ENCODE data around the gene UGT1A8. TPM values are rescaled to one million over a fixed set of nuclear protein-coding genes. Genes with fewer than 3 reads are reported as not detected.

UGT1A8 gene
- total RNA-seq, 1 experiment from 2014 or later: not detected

DNA sequence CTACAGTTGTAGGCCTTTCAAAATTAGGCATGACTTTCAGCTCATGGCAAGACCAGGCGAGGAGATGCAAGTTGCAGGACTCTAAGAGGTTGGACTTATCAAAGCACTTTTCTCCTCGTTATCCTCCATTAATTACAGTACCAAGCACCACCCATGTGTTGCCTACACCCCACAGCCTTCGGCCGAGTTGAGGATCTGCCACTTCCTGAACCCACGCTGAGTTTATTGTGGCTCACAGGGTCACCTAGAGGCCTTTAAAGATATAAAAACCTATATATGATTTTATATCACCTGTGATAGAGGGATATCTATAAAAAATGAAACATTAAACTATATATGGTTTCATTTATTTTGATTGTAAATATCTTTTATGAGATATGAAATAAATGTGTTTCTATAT is 21.4 kb downstream of the UGT1A8 start:
- POLR2A ChIA-PET: no interaction called here
- Histone ChIP-seq H3K27me3 (ENCODE audit: insufficient read depth, low read length) (no peaks in the 10 kb centered on the region), H4K20me1 (ENCODE audit: insufficient read depth) (no peaks in the 10 kb centered on the region), H3K4me1 (ENCODE audit: control insufficient read depth in 1 of 2, insufficient read depth in 2 of 2, low read length in 2 of 2) (peaks cover 2 to 5% of the 10 kb centered on the region in 2 experiments; a peak in 3 of 4 replicates), H3K9ac (ENCODE audit: low read length) (no peak overlapping the region), H3K4me2 (ENCODE audit: low read length) (no peak overlapping the region), H3K27ac (ENCODE audit: low read depth, low read length) (no peak overlapping the region), H3K79me2 (ENCODE audit: insufficient read depth, low read length) (no peaks in the 10 kb centered on the region), H3K9me3 (ENCODE audit: control insufficient read depth in 1 of 2, insufficient read depth in 1 of 2, low read depth in 1 of 2, low read length in 2 of 2) (no peaks in the 10 kb centered on the region), H3K36me3 (ENCODE audit: control insufficient read depth in 1 of 2, insufficient read depth in 2 of 2, low read length in 2 of 2) (no peaks in the 10 kb centered on the region), H3K9me2 (ENCODE audit: insufficient read depth) (no peaks in the 10 kb centered on the region), H2AFZ (ENCODE audit: low read depth, low read length, poor library complexity, severe bottlenecking) (peak overlapping the region; percentile 29), H3K4me3 (replicated peaks in 1 of 2; ENCODE audit: low read depth in 1 of 2, low read length in 2 of 2) (no peak overlapping the region)
- ATAC-seq (peak; percentile 64), DNase-seq (ENCODE audit: low read depth, low spot score) (no peak)
- no TSS peak for BruUV-seq (replicated peaks)
- RAD21 ChIA-PET (ENCODE audit: low non-redundant PET in 1 of 2, low total read pairs in 2 of 2, uncharacterized antibody in 2 of 2, unreplicated experiment in 2 of 2): no interaction called here
- TF ChIP-seq, protein P1, sequence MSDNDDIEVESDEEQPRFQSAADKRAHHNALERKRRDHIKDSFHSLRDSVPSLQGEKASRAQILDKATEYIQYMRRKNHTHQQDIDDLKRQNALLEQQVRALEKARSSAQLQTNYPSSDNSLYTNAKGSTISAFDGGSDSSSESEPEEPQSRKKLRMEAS (IDR thresholded peaks at IDR 0.05): no peak
- 0 out of 2 replicates have a peak, but pooled peaks have one; percentile 18 for TF ChIP-seq RAD21 (IDR thresholded peaks at IDR 0.05; ENCODE audit: low read depth)
- CTCF ChIA-PET: no interaction called here
- intact Hi-C loops (cut with micrococcal nuclease): no loop called here

DNA sequence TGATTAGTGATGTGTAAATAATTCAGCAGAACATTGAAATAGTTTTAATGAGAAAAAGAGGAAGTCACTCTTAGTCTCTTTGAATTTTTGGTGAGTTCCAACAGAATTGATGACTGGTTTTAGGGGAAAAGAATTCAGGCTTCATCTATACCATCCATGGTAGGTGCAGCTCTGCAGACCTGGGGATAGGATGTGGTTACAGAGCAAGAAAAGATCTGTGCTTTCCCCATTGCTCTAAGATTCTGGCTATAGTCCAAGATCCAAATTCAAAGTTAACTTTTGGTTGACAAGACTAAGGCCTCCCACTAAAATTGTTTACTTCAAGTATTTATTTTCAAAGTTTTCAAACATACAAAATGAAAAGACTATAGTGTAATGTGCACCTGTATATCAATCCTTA is 22.4 kb downstream of the UGT1A8 start:
- POLR2A ChIA-PET: no interaction called here
- intact Hi-C loops (cut with micrococcal nuclease): no loop called here
- CTCF ChIA-PET: no interaction called here
- H3K79me2 ChIP-seq (ENCODE audit: insufficient read depth, low read length): no peaks in the 10 kb centered on the region
- no peaks in the 10 kb centered on the region for H3K27me3 ChIP-seq (ENCODE audit: insufficient read depth, low read length)
- no peak overlapping the region for H3K9ac ChIP-seq (ENCODE audit: low read length)
- DNase-seq (ENCODE audit: low read depth, low spot score) (no peak), ATAC-seq (no peak)
- no peaks in the 10 kb centered on the region for H3K36me3 ChIP-seq (ENCODE audit: control insufficient read depth in 1 of 2, insufficient read depth in 2 of 2, low read length in 2 of 2)
- H2AFZ ChIP-seq (ENCODE audit: low read depth, low read length, poor library complexity, severe bottlenecking): no peak overlapping the region
- H4K20me1 ChIP-seq (ENCODE audit: insufficient read depth): no peaks in the 10 kb centered on the region
- H3K4me2 ChIP-seq (ENCODE audit: low read length): no peak overlapping the region
- H3K9me2 ChIP-seq (ENCODE audit: insufficient read depth): no peaks in the 10 kb centered on the region
- BruUV-seq (replicated peaks): no TSS peak
- peaks cover 2 to 5% of the 10 kb centered on the region in 2 experiments; a peak in 3 of 4 replicates for H3K4me1 ChIP-seq (ENCODE audit: control insufficient read depth in 1 of 2, insufficient read depth in 2 of 2, low read length in 2 of 2)
- RAD21 ChIA-PET (ENCODE audit: low non-redundant PET in 1 of 2, low total read pairs in 2 of 2, uncharacterized antibody in 2 of 2, unreplicated experiment in 2 of 2): no interaction called here
- H3K27ac ChIP-seq (ENCODE audit: low read depth, low read length): no peak overlapping the region
- no peak overlapping the region for H3K4me3 ChIP-seq (replicated peaks in 1 of 2; ENCODE audit: low read depth in 1 of 2, low read length in 2 of 2)
- H3K9me3 ChIP-seq (ENCODE audit: control insufficient read depth in 1 of 2, insufficient read depth in 1 of 2, low read depth in 1 of 2, low read length in 2 of 2): no peaks in the 10 kb centered on the region
- TF ChIP-seq TCF7L2 (IDR thresholded peaks at IDR 0.05; ENCODE audit: borderline replicate concordance, extremely low read depth, insufficient read depth, insufficient read length): no peak
- no peak for TF ChIP-seq ZFX (IDR thresholded peaks at IDR 0.05)
- TF ChIP-seq EZH2phosphoT487 (IDR thresholded peaks at IDR 0.05; ENCODE audit: borderline replicate concordance): no peak
- no peak for TF ChIP-seq CEBPB (IDR thresholded peaks at IDR 0.05; ENCODE audit: low read depth)
- TF ChIP-seq YY1 (IDR thresholded peaks at IDR 0.05; ENCODE audit: extremely low read depth, insufficient replicate concordance, low read depth, low read length): no peak
- no peak for TF ChIP-seq JUND (IDR thresholded peaks at IDR 0.05)
- no peak for TF ChIP-seq SRF (IDR thresholded peaks at IDR 0.05; ENCODE audit: low read depth)
- no peak for TF ChIP-seq FOSL1 (IDR thresholded peaks at IDR 0.05; ENCODE audit: low read depth)
- no peak for TF ChIP-seq EZH2 (IDR thresholded peaks at IDR 0.05)
- no peak for TF ChIP-seq POLR2A (IDR thresholded peaks at IDR 0.05; ENCODE audit: borderline replicate concordance, extremely low read depth, insufficient read depth, insufficient read length)
- TF ChIP-seq SIN3A (IDR thresholded peaks at IDR 0.05; ENCODE audit: low read depth): no peak
- no peak for TF ChIP-seq CBX3 (IDR thresholded peaks at IDR 0.05; ENCODE audit: low read depth)
- TF ChIP-seq, protein P2, sequence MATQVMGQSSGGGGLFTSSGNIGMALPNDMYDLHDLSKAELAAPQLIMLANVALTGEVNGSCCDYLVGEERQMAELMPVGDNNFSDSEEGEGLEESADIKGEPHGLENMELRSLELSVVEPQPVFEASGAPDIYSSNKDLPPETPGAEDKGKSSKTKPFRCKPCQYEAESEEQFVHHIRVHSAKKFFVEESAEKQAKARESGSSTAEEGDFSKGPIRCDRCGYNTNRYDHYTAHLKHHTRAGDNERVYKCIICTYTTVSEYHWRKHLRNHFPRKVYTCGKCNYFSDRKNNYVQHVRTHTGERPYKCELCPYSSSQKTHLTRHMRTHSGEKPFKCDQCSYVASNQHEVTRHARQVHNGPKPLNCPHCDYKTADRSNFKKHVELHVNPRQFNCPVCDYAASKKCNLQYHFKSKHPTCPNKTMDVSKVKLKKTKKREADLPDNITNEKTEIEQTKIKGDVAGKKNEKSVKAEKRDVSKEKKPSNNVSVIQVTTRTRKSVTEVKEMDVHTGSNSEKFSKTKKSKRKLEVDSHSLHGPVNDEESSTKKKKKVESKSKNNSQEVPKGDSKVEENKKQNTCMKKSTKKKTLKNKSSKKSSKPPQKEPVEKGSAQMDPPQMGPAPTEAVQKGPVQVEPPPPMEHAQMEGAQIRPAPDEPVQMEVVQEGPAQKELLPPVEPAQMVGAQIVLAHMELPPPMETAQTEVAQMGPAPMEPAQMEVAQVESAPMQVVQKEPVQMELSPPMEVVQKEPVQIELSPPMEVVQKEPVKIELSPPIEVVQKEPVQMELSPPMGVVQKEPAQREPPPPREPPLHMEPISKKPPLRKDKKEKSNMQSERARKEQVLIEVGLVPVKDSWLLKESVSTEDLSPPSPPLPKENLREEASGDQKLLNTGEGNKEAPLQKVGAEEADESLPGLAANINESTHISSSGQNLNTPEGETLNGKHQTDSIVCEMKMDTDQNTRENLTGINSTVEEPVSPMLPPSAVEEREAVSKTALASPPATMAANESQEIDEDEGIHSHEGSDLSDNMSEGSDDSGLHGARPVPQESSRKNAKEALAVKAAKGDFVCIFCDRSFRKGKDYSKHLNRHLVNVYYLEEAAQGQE (IDR thresholded peaks at IDR 0.05; ENCODE audit: low read depth): no peak
- TF ChIP-seq, protein P3, sequence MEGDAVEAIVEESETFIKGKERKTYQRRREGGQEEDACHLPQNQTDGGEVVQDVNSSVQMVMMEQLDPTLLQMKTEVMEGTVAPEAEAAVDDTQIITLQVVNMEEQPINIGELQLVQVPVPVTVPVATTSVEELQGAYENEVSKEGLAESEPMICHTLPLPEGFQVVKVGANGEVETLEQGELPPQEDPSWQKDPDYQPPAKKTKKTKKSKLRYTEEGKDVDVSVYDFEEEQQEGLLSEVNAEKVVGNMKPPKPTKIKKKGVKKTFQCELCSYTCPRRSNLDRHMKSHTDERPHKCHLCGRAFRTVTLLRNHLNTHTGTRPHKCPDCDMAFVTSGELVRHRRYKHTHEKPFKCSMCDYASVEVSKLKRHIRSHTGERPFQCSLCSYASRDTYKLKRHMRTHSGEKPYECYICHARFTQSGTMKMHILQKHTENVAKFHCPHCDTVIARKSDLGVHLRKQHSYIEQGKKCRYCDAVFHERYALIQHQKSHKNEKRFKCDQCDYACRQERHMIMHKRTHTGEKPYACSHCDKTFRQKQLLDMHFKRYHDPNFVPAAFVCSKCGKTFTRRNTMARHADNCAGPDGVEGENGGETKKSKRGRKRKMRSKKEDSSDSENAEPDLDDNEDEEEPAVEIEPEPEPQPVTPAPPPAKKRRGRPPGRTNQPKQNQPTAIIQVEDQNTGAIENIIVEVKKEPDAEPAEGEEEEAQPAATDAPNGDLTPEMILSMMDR (IDR thresholded peaks at IDR 0.05 in 2 of 3, conservative IDR thresholded peaks at IDR 0.05 in 1 of 3; ENCODE audit: borderline replicate concordance in 1 of 3, insufficient read depth in 1 of 3, low read depth in 2 of 3, low read length in 2 of 3): no peak
